GM18498 (cell line): ENCODE measurements around the gene MPC1.

Source experiments
- ATAC-seq: cut with Tn5 transposase; IDR thresholded peaks from one replicate; pipeline ENCODE4 v1.9.1; 2021; ENCODE audit warnings: mild to moderate bottlenecking, moderate library complexity; ENCODE audit not compliant: unreplicated experiment

Gene MPC1

GRCh38 chr6:166318649-166319600 is 63.8 kb downstream of the MPC1 start:
- no peak for ATAC-seq

DNA sequence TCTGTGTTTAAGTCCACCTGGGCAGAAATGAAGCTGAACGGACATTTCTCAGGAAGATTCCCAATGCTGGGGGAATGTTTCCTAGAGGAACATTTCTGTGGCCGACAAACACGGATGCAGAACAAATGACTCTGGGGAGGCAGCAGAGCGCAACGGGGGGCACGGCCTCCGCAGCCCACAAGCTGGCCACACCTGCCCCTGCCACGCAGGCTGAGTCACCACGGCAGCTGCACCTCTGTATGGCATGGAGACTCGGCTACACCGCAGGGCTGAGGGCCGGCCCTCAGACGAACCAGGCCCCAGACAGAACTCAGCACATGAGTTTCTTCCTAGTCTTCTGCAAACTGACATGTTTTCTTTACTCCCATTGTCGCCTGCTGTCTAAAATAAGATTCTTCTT is 64.5 kb downstream of the MPC1 start:
- ATAC-seq, result no peak

DNA sequence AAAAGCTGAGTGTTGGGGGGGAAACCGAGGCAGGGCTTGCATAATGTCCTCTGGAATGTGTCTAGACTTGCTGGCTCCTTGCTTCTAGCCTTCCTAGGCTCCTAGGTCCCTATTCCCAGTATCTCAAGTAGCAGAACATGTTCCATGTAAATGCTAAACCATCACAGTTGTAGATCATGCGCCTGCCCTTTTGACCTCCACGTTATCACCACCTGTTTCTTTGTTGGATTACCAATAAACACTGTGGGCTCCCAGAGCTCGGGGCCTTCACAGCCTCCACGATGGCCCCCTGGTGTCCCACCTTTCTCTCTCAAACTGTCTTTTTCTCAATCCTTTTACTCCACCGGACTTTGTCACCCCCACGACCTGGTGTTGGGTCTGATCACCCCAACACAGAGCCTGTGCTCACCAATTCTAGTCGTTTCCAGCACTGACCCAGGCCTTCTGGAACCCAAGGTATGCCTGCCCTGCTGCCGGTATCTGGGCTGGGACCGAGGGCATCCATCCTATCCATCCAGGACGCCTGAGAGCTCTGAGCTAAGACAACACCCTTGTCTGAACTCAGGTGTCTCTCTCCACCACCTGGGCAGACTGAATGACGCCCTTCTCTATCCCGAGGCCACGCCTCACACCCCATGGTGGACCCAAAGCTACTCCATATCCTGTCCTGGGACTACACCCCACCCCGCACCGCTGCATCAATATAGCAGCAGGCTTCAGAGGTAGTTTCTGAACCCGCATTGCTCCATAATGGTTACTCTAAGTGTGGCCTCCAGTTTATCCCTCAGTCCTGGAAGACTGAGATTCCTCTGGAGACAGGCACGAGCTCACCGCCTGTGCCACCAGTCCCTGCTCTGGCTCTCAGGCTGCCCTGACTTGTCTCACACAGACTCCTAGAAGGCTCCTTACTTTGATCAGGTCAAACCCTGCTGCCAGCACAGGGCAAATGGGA is 65.2 kb downstream of the MPC1 start:
- no peak for ATAC-seq

DNA sequence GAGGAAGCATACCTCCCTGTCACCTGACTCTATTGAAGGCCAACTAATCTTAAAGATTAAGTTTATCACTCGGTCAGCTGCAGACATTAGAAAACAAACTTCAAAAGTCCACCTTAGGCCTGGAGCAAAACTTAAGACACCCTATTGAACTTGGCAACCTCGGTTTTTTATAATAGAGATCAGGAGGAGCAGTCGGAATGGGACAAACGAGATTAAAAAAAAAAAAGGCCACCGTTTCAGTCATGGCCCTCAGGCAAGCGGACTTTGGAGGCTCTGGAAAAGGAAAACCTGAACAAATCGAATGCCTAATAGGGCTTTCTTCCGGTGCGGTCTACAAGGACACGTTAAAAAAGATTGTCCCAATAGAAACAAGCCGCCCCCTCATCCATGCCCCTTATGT is 67.3 kb downstream of the MPC1 start:
- ATAC-seq, result no peak
